Erythroblast (primary cell): ENCODE results near the gene IL10RA.
"Not testable (repeated sequence)": the region's sequence is repeated elsewhere in the genome, so short reads cannot be mapped to it uniquely, and the experiment has no call there.

Source experiments
- DNase-seq, 2 experiments: peaks; one replicate each; lab custom pipeline; 2025; lab: John Stamatoyannopoulos, UW
- GATA1 ChIP-seq: IDR thresholded peaks from 2 replicates; pipeline ENCODE4 v1.6.1; 2011; ENCODE audit warnings: low read depth, mild to moderate bottlenecking, control low read depth, low read length, moderate library complexity
- POLR2A ChIP-seq: IDR thresholded peaks from 2 replicates; pipeline ENCODE4 v1.6.1; 2011; ENCODE audit warnings: mild to moderate bottlenecking, low read length

The IL10RA gene

GRCh38 chr11:117985953-117986887 is at the start of gene IL10RA:
Gene IL10RA, plus strand, starts transcription at chr11:117986394. Its CDS starts 74 bp downstream, at chr11:117986468.
- TF ChIP-seq POLR2A (peak; percentile 56), GATA1 (no peak)

GRCh38 chr11:117936973-117937372 is 49.2 kb upstream of the IL10RA start:
- no peak for TF ChIP-seq GATA1
- no peak for TF ChIP-seq POLR2A
- no peak for DNase-seq

More at GRCh38 chr11:117985953-117986887, at the start of gene IL10RA:
- peak; percentile 60 to 81 for DNase-seq

- DNase-seq = no peak
- TF ChIP-seq POLR2A = no peak
- no peak for TF ChIP-seq GATA1
These were observed 45.5 kb upstream of the IL10RA start for GRCh38 chr11:117940736-117941135.

GRCh38 chr11:117941163-117941707 is 45.0 kb upstream of the IL10RA start:
- DNase-seq = no peak
- no peak for TF ChIP-seq GATA1
- TF ChIP-seq POLR2A = no peak

- no peak for DNase-seq
- TF ChIP-seq POLR2A (no peak), GATA1 (no peak)
These were observed 44.1 kb upstream of the IL10RA start for GRCh38 chr11:117941976-117942654.

- no peak for DNase-seq
These were observed 41.6 kb upstream of the IL10RA start for GRCh38 chr11:117944554-117944953.

GRCh38 chr11:117945047-117945810 is 41.0 kb upstream of the IL10RA start:
- TF ChIP-seq GATA1 = no peak
- no peak for TF ChIP-seq POLR2A
- DNase-seq = no peak

More at GRCh38 chr11:117944554-117944953, 41.6 kb upstream of the IL10RA start:
- TF ChIP-seq GATA1 (no peak), POLR2A (no peak)

GRCh38 chr11:117946156-117946841 is 39.9 kb upstream of the IL10RA start:
- DNase-seq = no peak
- TF ChIP-seq GATA1 = no peak
- no peak for TF ChIP-seq POLR2A

- peak; percentile 59 to 85 for DNase-seq
- no peak for TF ChIP-seq GATA1
- no peak for TF ChIP-seq POLR2A
These were observed 39.2 kb upstream of the IL10RA start for GRCh38 chr11:117946842-117947526.

- not testable (repeated sequence) for DNase-seq
These were observed 38.4 kb upstream of the IL10RA start for GRCh38 chr11:117947751-117948150.

- DNase-seq = not testable (repeated sequence)
These were observed 37.7 kb upstream of the IL10RA start for GRCh38 chr11:117948466-117948865.

GRCh38 chr11:117949062-117949461 is 37.1 kb upstream of the IL10RA start:
- DNase-seq = no peak
- TF ChIP-seq GATA1 = no peak
- TF ChIP-seq POLR2A = no peak

GRCh38 chr11:117950301-117950700 is 35.9 kb upstream of the IL10RA start:
- peak in 1 of 2 experiments; percentile 6 for DNase-seq
- TF ChIP-seq GATA1 (no peak), POLR2A (no peak)
